GM18867 (cell line): Measurements from ENCODE around the gene CLRN3.

Experiments
- ATAC-seq: cut with Tn5 transposase; IDR thresholded peaks from one replicate; pipeline ENCODE4 v1.9.1; 2021; ENCODE audit warnings: mild to moderate bottlenecking, moderate library complexity; ENCODE audit not compliant: unreplicated experiment

The CLRN3 gene

DNA sequence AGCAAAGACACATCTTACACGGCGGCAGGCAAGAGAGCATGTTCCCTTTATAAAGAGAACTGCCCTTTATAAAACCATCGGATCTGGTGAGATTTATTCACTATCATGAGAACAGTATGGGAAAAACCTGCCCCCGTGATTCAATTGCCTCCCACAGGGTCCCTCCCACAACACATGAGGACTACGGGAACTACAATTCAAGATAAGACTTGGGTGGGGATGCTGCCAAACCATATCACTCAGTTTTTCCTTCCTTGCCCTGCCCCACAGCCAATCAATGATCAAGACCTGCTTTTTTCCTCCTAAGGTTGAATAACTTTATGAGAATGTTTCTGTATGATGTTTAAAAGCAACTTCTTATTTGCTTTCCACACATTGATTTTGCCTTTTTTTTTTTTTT lies 11.0 kb upstream of the CLRN3 start:
- ATAC-seq, result no peak

DNA sequence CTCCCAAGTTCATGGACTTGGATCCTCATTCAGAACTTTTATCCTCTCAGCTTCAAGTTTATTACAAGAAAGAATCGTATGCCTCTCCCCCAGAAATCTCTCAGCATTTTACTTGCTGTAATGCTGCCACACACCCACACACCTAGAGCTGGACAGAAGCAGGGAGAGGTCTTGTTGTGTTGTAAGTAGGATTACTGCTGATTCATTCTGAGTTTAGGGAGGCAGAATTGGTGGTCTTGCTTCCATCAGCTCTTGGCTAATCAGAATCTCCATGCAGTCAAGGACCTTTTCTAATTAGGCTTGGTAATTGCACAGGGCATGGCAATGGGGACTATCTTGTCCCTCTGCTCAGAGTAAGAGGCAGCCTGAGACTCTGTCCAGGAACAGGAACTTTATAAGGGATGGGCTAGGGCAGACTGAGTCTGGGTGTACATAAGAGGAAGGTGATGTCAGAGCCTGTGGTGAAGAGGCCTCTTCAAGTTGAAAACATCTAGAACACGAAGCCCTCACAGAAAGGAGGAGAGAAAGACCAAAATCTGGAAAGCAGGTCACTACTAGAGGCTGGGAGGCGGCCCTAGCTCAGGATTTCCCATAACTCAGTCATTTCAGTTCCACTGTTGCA lies 7.1 kb upstream of the CLRN3 start:
- ATAC-seq, result no peak

GRCh38 chr10:127897177-127897576 lies 4.4 kb upstream of the CLRN3 start:
- ATAC-seq, result no peak

DNA sequence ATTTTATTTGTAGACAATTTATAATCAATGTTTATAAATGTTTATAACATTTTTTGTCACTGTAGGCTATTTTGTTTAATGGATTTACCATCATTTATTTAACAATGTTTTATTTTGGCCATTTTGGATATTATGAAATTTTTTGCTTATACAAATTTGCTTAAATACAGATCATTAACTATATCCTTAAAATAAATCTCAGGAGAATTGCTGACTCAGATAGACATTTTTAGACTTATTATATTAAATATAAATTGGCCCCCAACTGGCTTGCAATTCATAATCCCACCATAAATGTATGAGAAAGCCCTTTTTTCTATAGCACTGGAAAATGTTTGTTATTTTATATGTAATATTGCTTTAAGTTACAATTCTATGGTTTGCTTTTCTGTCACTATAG lies 3.8 kb upstream of the CLRN3 start:
- ATAC-seq, result no peak

DNA sequence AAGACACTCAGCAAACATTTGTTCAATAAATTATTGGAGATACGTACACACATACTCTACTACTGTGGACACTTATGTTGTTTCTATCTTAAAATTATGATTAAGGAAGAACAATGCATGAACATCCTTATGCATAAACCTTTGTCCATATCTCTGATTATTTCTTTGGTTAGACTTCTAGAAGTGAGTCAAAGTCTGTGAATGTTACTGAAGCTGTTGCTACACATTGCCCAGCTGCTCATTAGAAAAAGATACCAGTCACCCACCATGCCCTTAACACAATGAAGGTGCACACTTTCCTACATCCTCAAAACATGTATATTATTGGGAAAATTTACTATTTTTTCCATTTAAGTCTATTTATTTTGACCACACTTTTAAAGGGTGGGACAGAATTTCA lies 1.4 kb upstream of the CLRN3 start:
- no peak for ATAC-seq

- ATAC-seq, result no peak
Observed at GRCh38 chr10:127890832-127891334, 1.9 kb downstream of the CLRN3 start.

DNA sequence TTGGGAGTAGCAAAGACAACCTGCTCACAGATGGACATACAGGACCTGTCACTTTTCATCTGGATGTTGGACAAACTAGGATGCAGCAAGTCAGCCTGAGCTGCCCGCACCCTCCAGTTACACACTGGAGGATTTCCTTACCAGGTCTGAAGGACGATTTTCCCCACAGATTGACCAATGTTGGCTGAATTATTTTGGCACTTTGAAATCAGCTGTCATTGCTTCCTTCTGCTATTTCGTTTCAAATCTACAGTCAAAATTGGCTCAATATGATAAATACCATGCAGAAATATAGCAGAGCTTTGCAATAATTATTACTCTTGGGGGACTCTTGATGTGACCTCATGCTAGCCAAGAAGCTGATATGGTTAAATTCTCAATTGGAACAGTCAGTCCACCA lies 2.5 kb downstream of the CLRN3 start:
- no peak for ATAC-seq

GRCh38 chr10:127889605-127890195 lies 3.0 kb downstream of the CLRN3 start:
- ATAC-seq, result no peak

GRCh38 chr10:127888521-127889312 lies 4.0 kb downstream of the CLRN3 start:
- ATAC-seq, result no peak

GRCh38 chr10:127887541-127888415 lies 5.0 kb downstream of the CLRN3 start:
- ATAC-seq, result no peak

- ATAC-seq, result no peak
Observed at GRCh38 chr10:127886371-127887051, 6.2 kb downstream of the CLRN3 start.

DNA sequence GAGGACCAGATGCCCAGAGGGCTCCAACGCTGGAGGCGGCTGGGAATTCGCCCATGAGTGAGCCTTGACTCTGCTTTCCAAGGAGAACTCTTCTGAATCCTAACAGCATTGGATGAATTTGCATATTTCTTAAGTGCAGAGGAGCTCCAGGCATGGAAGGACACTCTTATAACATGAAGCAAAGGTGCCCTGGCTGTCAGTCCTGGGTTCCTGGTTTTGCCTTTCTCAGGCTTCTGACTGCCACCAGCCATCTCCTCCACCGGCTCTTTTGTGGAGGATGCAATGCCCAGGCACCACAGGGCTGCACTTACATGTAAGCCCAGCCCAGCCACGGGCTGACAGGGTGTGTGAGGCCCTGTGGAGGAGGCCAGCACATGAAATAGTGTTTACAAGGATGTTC lies 8.2 kb downstream of the CLRN3 start:
- no peak for ATAC-seq

DNA sequence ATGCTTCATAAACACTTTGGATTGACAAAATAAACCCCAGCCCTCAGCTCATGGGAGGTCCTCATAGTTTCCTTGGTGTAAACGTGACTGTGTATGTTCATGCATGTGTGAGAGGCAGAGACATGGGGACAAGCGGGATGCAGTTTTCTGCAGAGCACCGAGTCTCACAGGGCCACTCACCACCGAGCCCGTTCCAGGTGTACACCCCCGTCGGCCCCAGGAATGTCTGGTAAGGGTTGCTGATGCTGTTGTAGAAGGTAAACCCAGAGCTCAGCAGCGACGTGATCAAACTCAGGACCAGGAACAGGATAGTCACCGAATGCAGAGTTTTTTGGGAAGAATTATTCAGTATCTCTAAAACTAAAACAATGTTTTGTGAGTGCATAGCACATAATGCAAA lies 9.2 kb downstream of the CLRN3 start:
- no peak for ATAC-seq

DNA sequence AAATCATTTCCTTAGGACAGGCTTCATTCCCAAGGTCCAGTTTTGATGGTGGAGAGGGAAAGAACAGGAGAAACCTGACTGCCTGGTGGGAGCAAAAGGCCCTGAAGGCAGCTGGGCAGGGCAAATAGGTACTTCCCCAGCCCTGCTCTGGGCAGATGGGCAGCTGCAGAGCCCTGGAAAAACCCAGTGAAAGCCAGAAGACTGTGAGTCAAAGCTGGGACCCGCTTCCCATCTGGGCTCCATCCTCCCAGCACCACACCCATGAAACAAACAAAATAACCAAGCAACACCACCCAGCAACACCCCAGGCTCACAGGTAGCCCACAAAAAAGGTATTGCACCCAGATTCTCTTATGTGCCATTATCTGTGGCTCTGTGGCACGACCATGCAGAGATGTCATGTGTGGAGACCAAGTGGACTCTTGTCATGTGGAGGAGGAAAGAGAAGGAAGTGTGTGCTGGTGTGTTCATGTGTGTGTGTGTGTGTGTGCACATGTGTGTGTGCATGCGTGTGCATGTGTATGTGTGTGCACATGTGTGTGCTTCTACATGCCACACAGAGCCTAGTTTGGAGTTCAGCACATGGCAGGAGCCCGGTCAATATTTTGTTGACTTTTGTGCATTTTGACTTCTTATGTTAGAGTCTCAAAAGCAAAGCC lies 9.8 kb downstream of the CLRN3 start:
- ATAC-seq, result no peak

DNA sequence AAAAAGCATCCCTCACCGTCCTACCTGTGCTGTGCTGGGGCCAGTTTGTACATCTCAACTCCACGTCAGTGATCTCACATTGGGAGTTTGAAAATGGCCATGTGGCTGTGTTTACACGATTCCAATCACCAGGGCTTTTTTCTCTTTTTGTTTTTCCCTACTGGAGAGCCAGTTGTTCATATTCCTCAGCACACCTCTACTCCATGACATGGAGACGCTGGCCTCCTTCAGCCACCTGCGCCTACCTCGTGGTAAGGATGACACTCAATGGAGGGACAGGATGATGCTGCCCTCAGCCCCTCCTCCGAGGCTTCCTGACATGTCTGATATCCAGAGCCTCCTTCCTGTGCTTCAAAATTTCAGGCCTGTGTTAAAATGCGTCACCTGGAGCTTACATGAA lies 10.3 kb downstream of the CLRN3 start:
- ATAC-seq, result no peak

- no peak for ATAC-seq
Observed at GRCh38 chr10:127881262-127881661, 11.5 kb downstream of the CLRN3 start.

DNA sequence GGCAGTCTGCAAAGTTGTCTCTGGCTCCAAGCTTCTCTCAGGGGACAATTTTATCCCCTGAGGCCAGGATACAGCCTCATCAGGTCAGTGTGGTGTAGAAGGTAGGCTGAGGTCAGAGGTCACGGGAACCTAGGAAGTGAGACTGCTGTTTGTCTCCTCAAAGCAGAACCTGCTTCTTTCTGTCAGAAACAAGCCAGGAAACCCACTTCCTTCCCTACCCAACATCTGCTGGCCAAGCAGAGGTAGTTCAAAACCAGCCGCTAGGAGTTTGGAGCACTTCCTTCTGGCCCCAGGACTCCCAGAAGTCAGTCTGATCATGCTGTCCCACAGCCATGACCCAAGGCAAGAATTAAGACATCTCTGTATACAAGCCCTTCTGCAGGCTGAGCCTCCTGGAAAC lies 12.2 kb downstream of the CLRN3 start:
- no peak for ATAC-seq

GRCh38 chr10:127878475-127879055 lies 14.2 kb downstream of the CLRN3 start:
- ATAC-seq, result no peak

DNA sequence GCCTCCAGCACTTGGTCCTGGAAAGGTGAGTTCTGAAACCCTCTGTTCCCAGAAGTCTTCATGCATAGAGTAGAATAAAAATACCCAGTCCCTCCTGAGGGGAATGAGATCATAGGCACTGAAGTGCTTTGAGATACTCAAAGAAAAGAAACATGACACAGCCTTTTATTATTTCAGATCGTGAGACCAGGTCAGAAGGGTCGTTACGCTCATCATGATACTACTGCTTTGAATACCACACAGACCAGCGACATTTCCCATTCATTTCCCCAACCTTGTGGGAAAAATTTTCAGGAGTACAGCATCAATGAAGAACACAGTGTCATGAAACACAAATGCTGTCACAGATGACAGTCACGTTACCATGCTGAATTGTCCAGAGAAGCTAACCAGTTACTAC lies 15.0 kb downstream of the CLRN3 start:
- no peak for ATAC-seq

DNA sequence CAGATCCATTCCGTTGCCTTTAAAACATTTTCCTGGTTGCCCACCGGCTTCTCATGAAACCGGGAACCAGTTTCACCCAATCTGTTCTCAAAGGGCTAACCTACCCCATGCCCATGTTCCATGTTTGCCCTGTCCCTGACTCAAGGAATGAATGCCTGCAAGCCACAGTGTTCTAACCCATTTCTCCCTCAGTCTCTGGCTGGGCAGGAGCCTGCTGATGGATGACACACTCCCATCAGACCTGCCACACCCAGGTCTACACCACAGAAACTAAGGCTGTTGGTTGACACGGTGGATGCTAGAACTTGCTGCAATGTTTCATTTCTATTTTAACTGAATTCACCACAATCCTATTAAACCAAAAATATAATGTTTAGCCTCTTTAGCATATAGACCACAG lies 15.6 kb downstream of the CLRN3 start:
- no peak for ATAC-seq
